GM18498 (cell line): ENCODE results near the gene PARD6G.
"Not testable (repeated sequence)": the region's sequence is repeated elsewhere in the genome, so short reads cannot be mapped to it uniquely, and the experiment has no call there.

Experiments
- ATAC-seq: cut with Tn5 transposase; IDR thresholded peaks from one replicate; pipeline ENCODE4 v1.9.1; 2021; ENCODE audit warnings: mild to moderate bottlenecking, moderate library complexity; ENCODE audit not compliant: unreplicated experiment

Gene PARD6G

DNA sequence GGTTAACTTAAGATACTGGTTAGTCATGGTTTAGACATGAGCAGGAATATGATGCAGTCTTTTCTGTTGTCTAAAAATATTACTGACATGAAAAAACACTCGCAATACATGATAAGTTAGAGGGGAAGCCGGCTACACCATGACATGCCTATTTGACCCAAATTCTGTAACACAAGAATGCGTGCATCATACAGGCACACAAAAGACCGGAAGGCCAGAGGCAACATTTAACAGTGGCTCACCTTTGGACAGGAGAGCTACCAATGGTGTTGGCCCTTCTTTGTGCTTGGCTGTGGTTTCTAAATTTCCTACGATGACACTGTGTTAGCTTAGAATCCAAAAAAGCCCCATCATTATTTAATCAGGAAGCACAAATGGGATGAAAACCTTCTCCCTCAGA lies 4.1 kb downstream of the PARD6G start:
- ATAC-seq, result no peak

- ATAC-seq, result no peak
These were observed 5.2 kb downstream of the PARD6G start for GRCh38 chr18:80241919-80242777.

DNA sequence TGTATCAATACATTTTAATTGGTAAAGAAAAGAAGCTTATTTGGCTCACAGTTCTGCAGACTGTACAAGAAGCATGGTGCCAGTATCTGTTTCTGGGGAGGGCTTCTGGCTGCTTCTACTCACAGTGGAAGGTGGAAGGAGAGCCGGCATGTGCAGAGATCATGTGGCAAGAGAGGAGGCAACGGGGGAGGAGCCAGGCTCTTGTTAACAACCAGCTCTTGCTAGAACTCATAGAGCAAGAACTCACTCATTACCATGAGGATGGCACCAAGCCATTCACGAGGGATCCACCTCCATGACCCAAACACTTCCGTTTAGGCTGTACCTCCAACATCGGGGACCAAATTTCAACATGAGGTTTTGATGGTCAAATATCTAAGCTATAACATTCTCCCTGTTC lies 7.5 kb downstream of the PARD6G start:
- no peak for ATAC-seq

GRCh38 chr18:80238651-80239260 lies 8.6 kb downstream of the PARD6G start:
- no peak for ATAC-seq

- ATAC-seq, result not testable (repeated sequence)
These were observed 9.8 kb downstream of the PARD6G start for GRCh38 chr18:80237519-80237918.

- ATAC-seq, result no peak
These were observed 12.9 kb downstream of the PARD6G start for GRCh38 chr18:80234398-80234797.

GRCh38 chr18:80233899-80234298 lies 13.4 kb downstream of the PARD6G start:
- no peak for ATAC-seq

GRCh38 chr18:80233201-80233835 lies 14.0 kb downstream of the PARD6G start:
- no peak for ATAC-seq

GRCh38 chr18:80232710-80233109 lies 14.6 kb downstream of the PARD6G start:
- no peak for ATAC-seq

DNA sequence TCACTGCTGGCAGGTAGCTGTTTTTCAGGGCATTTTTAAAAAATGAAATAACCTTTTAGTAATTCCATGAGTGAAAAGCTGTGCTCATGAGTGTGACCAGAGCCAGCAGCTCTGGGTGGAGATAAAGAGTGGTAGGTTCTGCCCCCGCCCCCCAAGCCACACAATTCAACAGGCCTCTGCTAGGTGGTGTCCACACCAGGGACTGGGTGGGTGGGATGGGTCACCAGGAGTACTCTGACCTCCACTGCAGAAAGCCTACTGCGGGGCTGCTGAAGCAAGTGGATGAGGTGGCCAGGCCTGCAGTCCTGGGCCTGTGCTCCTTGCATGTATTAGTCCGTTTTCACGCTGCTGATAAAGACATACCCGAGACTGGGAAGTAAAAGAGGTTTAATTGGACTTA lies 15.3 kb downstream of the PARD6G start:
- no peak for ATAC-seq

DNA sequence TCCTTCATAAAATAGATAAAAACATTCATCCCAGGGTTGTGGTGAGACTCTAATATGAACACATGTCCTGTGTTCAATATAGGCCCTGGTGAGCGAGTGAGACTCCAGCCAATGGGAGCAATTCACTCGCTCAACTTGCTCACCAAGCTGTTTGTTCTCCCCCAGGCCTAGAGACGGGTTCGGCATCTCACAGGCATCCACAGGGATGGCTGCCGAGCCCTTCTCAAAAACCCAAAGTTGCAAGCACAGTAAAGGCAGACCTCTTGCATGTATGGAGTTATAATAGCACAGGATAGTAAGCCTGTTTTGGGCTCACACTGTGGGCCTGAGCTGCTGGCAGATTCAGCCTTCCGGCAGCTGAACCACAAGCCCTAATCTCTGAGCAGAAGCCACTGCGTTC lies 15.7 kb downstream of the PARD6G start:
- no peak for ATAC-seq

DNA sequence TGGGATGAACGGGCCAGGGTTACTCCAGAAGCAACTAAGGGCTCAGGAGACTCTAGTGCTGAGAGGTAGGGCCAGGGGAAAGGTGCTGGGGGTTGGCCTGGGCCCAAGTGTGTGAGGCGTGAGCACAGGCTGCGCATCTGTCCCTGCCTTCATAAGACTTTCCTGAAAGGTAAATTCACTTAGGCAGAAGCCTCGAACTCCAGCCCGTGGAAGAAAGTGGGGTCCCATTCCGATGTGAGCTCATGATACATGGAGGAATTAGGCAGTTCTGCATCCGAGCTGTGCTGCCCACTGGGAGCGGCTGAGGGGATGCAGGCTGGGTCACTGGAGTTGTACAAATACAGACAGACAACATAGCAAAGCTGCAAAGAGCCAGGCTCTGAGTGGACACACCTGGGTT lies 16.2 kb downstream of the PARD6G start:
- ATAC-seq, result no peak

- no peak for ATAC-seq
These were observed 17.3 kb downstream of the PARD6G start for GRCh38 chr18:80229766-80230745.

- no peak for ATAC-seq
These were observed 18.0 kb downstream of the PARD6G start for GRCh38 chr18:80229363-80229762.

- no peak for ATAC-seq
These were observed 19.1 kb downstream of the PARD6G start for GRCh38 chr18:80228051-80228848.

DNA sequence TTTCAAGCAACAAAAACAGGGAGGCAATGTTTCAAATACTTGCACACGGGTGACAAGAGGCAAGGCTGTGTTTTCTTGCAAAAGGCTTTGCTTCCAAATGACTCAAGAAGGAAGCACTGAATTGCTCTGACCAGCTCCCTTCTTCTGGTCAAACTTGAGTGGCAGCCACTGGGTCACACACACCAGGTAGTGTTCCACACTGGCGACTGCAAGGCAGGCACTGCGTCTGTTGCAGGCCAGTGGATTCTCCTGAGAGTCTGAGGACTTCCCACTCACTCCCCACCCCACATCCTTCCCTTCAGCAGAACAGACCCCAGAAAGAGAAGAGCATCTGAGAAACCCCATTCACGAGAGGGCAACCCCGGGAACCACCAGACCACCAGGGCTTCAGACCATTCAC lies 19.8 kb downstream of the PARD6G start:
- no peak for ATAC-seq

GRCh38 chr18:80225685-80226084 lies 21.6 kb downstream of the PARD6G start:
- no peak for ATAC-seq

DNA sequence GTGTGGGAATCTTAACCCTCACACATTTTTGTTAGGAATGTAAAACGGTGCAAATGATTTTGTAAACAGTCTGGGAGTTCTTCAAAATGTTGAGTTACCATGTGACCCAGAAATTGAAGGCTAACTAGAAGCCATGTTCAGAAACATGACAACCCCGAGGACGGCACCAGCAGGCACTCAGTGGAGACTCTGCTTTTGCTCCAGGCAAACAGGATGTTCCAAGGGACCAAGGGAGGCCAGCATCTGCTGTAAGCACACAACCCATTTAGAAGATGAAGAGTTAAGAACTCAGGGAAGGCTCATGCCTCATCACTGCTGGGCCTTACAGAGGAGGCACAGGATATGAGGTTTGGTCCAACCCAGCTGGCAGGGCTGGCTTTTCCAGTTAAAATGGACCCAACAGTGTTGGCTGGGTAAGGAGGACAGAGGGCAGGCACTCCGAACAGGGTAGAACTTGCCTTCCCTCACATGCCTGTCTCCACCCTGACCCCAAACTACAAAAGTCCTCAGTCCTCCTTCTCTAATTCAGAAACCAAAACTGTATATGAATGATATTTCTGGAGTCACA lies 23.6 kb downstream of the PARD6G start:
- no peak for ATAC-seq

DNA sequence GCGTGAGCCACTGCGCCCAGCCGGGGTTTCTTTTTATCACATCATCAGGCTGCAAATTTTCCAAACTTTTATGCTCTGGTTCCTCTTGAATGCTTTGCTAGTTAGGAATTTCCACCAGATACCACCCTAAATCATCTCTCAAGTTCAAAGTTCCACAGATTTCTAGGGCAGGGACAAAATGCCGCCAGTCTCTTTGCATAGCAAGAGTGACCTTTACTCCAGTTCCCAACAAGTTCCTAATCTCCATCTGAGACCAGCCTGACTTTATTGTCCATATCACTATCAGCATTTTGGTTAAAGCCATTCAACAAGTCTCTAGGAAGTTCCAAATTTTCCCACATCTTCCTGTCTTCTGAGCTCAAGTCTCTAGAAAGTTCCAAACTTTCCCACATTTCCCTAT lies 27.8 kb downstream of the PARD6G start:
- not testable (repeated sequence) for ATAC-seq
